Fibroblast of lung (primary cell): ENCODE data around the gene UHRF2. TPM values are rescaled to one million over a fixed set of nuclear protein-coding genes. Genes with fewer than 3 reads are reported as not detected.

Experiments used
- DNase-seq, 2 donors: peaks; one replicate each; pipeline versions ENCODE4 v3.0.0 to v3.0.0-alpha.2; 2010; ENCODE audit warnings: low read depth in 2 of 2
- H2AFZ ChIP-seq: 2 replicates; pipeline ENCODE4 v1.5.1; 2012; ENCODE audit warnings: low read length, control low read depth, inconsistent platforms
- H3K27ac ChIP-seq: 2 replicates; pipeline ENCODE4 v1.5.1; 2011; ENCODE audit warnings: low read length, control low read depth; ENCODE audit not compliant: insufficient read depth
- H3K27me3 ChIP-seq: 2 replicates; pipeline ENCODE4 v1.5.1; 2011; ENCODE audit warnings: mild to moderate bottlenecking, low read length; ENCODE audit not compliant: control insufficient read depth, insufficient read depth
- H3K36me3 ChIP-seq: 2 replicates; pipeline ENCODE4 v1.5.1; 2011; ENCODE audit warnings: low read length; ENCODE audit not compliant: control insufficient read depth, insufficient read depth
- H3K4me1 ChIP-seq: 2 replicates; pipeline ENCODE4 v1.5.1; 2011; ENCODE audit warnings: low read length; ENCODE audit not compliant: control insufficient read depth, insufficient read depth; ENCODE audit errors: extremely low read depth
- H3K4me2 ChIP-seq: 2 replicates; pipeline ENCODE4 v1.5.1; 2011; ENCODE audit warnings: low read length, control low read depth; ENCODE audit not compliant: insufficient read depth; ENCODE audit errors: extremely low read depth
- H3K4me3 ChIP-seq, 4 experiments: fragments of 200-600 bp in 1 of 4; sonication (generic) in 1 of 4; replicated peaks in 1 of 4; 2 replicates each; pipeline ENCODE4 v1.5.1; 2011 to 2016; ENCODE audit warnings: low read length in 4 of 4, low read depth in 3 of 4, mild to moderate bottlenecking in 3 of 4, control low read depth in 2 of 4, inconsistent platforms in 1 of 4, mixed read lengths in 1 of 4; ENCODE audit not compliant: insufficient read depth in 1 of 4; ENCODE audit errors: control extremely low read depth in 1 of 4
- H3K79me2 ChIP-seq: 2 replicates; pipeline ENCODE4 v1.5.1; 2012; ENCODE audit warnings: mild to moderate bottlenecking, low read length, inconsistent platforms; ENCODE audit not compliant: control insufficient read depth, insufficient read depth
- H3K9ac ChIP-seq: 2 replicates; pipeline ENCODE4 v1.5.1; 2011; ENCODE audit warnings: mild to moderate bottlenecking, low read length, control low read depth; ENCODE audit not compliant: insufficient read depth
- H3K9me3 ChIP-seq: 2 replicates; pipeline ENCODE4 v1.5.1; 2012; ENCODE audit warnings: low read depth, low read length; ENCODE audit not compliant: control insufficient read depth, insufficient read depth
- H4K20me1 ChIP-seq: 2 replicates; pipeline ENCODE4 v1.5.1; 2011; ENCODE audit warnings: low read length; ENCODE audit not compliant: control insufficient read depth, insufficient read depth; ENCODE audit errors: extremely low read depth
- CTCF ChIP-seq, 2 donors: IDR thresholded peaks in 1 of 2; conservative IDR thresholded peaks in 1 of 2; 1 replicate in 1 of 2; 2 replicates in 1 of 2; pipeline ENCODE4 v1.5.1; 2011 to 2012; ENCODE audit warnings: low read length in 2 of 2, control low read depth in 1 of 2, inconsistent platforms in 1 of 2, low read depth in 1 of 2, mild to moderate bottlenecking in 1 of 2
- EZH2 ChIP-seq: IDR thresholded peaks from 2 replicates; pipeline ENCODE4 v1.5.1; 2012; ENCODE audit warnings: low read length, control low read depth, mild to moderate bottlenecking; ENCODE audit errors: missing control alignments
- polyA plus RNA-seq, 2 donors: library from polyadenylated mRNA; depleted of rRNA in 1 of 2; stranded (reverse) in 1 of 2; unstranded in 1 of 2; fragments of >200 nt; gene quantifications; 2 replicates each; pipeline ENCODE4 v1.2.1, GENCODE V29; 2011 to 2012; ENCODE audit warnings: missing spikeins in 1 of 2
- total RNA-seq: library from RNA; depleted of rRNA; stranded (reverse); fragments of >200 nt; gene quantifications from 2 replicates; pipeline ENCODE4 v1.2.1, GENCODE V29; 2014

UHRF2 gene
- total and polyA plus RNA-seq, 2 donors (not counting 1 experiment from before 2014, with no cell fraction given): 28.8 to 81.7 TPM

GRCh38 chr9:6399071-6399470 lies 13.9 kb upstream of the UHRF2 start:
- H3K27me3 ChIP-seq: no peaks in the 10 kb centered on the region
- TF ChIP-seq EZH2: no peak
- TF ChIP-seq CTCF (conservative IDR thresholded peaks at IDR 0.05 in 1 of 2, IDR thresholded peaks at IDR 0.05 in 1 of 2; ENCODE audit: low read depth in 1 of 2, low read length in 2 of 2): no peak
- DNase-seq: no peak
- no peak overlapping the region for H2AFZ ChIP-seq
- H3K36me3 ChIP-seq: no peaks in the 10 kb centered on the region
- no peaks in the 10 kb centered on the region for H3K79me2 ChIP-seq
- H3K4me1 ChIP-seq: no peaks in the 10 kb centered on the region
- no peak overlapping the region for H3K9ac ChIP-seq
- H3K4me3 ChIP-seq: no peak overlapping the region
- H4K20me1 ChIP-seq: no peaks in the 10 kb centered on the region
- no peak overlapping the region for H3K4me2 ChIP-seq
- H3K9me3 ChIP-seq: no peaks in the 10 kb centered on the region
- H3K27ac ChIP-seq: no peak overlapping the region

GRCh38 chr9:6405371-6405770 lies 7.6 kb upstream of the UHRF2 start:
- TF ChIP-seq CTCF (conservative IDR thresholded peaks at IDR 0.05 in 1 of 2, IDR thresholded peaks at IDR 0.05 in 1 of 2; ENCODE audit: low read depth in 1 of 2, low read length in 2 of 2) (no peak), EZH2 (no peak)
- no peaks in the 10 kb centered on the region for H4K20me1 ChIP-seq
- no peaks in the 10 kb centered on the region for H3K9me3 ChIP-seq
- no peaks in the 10 kb centered on the region for H3K79me2 ChIP-seq
- no peak overlapping the region for H3K4me2 ChIP-seq
- H3K4me1 ChIP-seq: no peaks in the 10 kb centered on the region
- no peaks in the 10 kb centered on the region for H3K27me3 ChIP-seq
- no peak overlapping the region for H3K27ac ChIP-seq
- H3K36me3 ChIP-seq: no peaks in the 10 kb centered on the region
- no peak overlapping the region for H3K9ac ChIP-seq
- DNase-seq: no peak
- H3K4me3 ChIP-seq: no peak overlapping the region
- no peak overlapping the region for H2AFZ ChIP-seq

GRCh38 chr9:6407778-6408177 lies 5.2 kb upstream of the UHRF2 start:
- no peak for DNase-seq
- Histone ChIP-seq H3K36me3 (no peaks in the 10 kb centered on the region), H4K20me1 (no peaks in the 10 kb centered on the region), H3K4me2 (no peak overlapping the region), H3K27me3 (no peaks in the 10 kb centered on the region), H3K4me1 (no peaks in the 10 kb centered on the region), H2AFZ (no peak overlapping the region), H3K27ac (no peak overlapping the region), H3K4me3 (no peak overlapping the region), H3K9me3 (no peaks in the 10 kb centered on the region), H3K9ac (no peak overlapping the region), H3K79me2 (no peaks in the 10 kb centered on the region)
- TF ChIP-seq CTCF (conservative IDR thresholded peaks at IDR 0.05 in 1 of 2, IDR thresholded peaks at IDR 0.05 in 1 of 2; ENCODE audit: low read depth in 1 of 2, low read length in 2 of 2) (no peak), EZH2 (no peak)
